Frontal cortex (tissue), 4 donors: ENCODE results near the gene SPEM3. TPM values are rescaled to one million over a fixed set of nuclear protein-coding genes. Genes with fewer than 3 reads are reported as not detected.
"Not testable (repeated sequence)": the region's sequence is repeated elsewhere in the genome, so short reads cannot be mapped to it uniquely, and the experiment has no call there.

Source experiments
- DNase-seq, 2 donors: peaks; one replicate each; pipeline ENCODE4 v3.0.0; 2012; ENCODE audit warnings: low spot score in 2 of 2
- FAIRE-seq: peaks from 2 replicates; lab custom pipeline; 2012; peaks lifted over from hg19 to GRCh38; lab: Jason Lieb, UNC
- total RNA-seq: library from RNA; depleted of rRNA; stranded (reverse); fragments of >200 nt; gene quantifications from one replicate; pipeline ENCODE4 v1.2.3, GENCODE V29; 2014
- donor health status: control.
- donor health status: control.
- donor health status: control.

Gene SPEM3
- total RNA-seq, 1 donor from 2014 or later, result not detected

DNA sequence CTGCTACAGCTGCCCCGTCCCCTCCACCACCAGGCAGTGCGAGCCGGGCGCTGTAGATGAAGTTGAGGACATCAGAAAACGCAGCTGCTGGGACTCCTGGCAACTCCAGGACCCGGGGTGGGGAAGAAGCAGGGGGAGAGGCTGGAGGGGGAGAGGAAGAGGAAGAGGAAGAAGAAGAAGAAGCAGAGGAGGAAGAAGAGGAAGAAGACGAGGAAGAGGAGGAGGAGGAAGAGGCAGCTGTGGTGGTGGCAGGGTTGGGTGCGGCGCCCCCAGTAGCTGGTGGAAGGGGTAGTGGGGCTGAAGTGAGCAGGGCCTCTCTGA is 37.6 kb downstream of the SPEM3 start:
- FAIRE-seq (no peak), DNase-seq (no peak)

DNA sequence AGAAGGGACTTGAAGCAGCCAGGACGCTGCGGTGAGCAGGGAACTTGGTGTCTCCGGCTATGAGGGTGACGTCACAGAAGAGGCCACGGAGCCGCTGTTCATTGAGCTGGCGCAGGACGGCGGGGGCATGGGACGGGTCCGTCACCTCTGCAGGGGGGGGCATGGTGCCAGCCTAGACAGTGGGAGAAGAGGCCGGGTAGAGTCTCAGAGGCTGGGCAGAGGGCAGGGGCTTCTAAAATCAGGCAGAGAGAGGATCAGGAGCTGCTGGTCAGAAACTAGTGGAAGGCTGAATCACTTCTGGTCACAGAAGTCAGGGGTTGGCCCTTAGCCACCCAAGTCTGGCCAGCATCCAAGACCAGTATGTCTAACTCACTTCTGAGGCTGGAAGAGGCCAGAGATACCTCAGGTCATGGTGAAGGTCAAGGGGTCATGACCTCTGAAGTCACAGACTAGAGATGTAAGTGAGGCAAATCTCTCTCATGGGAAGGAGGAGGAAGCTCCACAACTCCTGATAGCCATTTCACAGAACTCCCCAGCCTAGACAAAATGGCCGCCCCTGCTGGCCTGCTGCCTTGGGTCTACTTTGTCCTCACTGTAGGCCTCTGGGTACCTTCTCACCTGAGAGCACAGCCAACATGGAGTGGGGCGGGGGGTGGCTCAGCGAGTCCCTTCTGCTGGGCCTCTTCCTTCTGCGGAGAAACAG is 38.1 kb downstream of the SPEM3 start:
- peak in 1 of 2 donors; percentile 44 for DNase-seq
- FAIRE-seq, result no peak

DNA sequence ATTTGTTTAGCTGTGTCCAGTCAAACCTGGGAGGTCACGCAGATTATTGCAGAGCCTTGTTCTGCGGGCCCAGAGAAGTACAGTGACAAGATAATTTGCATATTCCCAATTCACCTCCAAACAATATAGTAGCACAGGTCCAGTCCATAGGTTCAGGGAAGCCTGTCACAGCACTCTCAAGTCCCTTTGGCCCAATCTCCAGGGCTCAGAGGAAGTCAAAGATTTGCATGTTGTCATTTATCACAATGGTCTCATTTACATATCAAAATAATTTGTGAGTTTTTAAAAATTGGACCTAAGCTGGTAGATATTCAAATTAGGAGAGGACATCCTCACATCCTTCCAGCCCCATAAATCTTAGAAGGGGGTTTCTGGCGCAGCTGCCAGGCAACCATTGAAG is 38.8 kb downstream of the SPEM3 start:
- FAIRE-seq, result no peak
- DNase-seq, result no peak

- FAIRE-seq, result no peak
- DNase-seq, result no peak
These were observed 39.6 kb downstream of the SPEM3 start for GRCh38 chr17:7468290-7468689.

DNA sequence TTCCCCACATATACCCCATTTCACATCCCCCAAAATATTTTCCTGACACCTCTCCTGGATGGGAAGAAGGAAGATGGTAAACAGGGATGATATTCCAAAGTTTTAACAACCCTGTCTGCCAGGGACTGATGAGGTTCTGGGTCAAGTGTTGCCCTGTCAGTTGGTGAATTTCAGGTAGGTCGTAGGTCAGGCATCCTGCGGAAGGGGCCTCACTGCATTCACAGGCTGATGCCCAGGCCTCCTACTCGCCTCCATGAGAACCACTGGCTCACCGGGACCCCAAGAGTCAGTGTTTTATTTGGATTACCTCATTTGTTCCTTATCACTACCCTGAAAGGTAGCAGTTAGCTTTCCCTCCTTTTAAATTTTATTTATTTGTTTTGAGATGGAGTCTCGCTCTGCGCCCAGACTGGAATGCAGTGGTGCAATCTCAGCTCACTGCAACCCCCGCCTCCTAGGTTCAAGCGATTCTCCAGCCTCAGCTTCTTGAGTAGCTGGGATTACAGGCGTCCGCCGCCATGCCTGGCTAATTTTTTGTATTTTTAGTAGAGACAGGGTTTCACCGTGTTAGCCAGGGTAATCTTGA is 40.2 kb downstream of the SPEM3 start:
- FAIRE-seq (no peak), DNase-seq (no peak)

GRCh38 chr17:7469843-7470242 is 41.2 kb downstream of the SPEM3 start:
- not testable (repeated sequence) for DNase-seq, FAIRE-seq

GRCh38 chr17:7470457-7470973 is 41.9 kb downstream of the SPEM3 start:
- FAIRE-seq, DNase-seq: not testable (repeated sequence)

GRCh38 chr17:7471729-7472128 is 43.1 kb downstream of the SPEM3 start:
- DNase-seq (no peak), FAIRE-seq (no peak)

- not testable (repeated sequence) for DNase-seq, FAIRE-seq
These were observed 46.1 kb downstream of the SPEM3 start for GRCh38 chr17:7474767-7475166.

- DNase-seq, result peak in 1 of 2 donors; percentile 11
- FAIRE-seq, result no peak
These were observed 47.2 kb downstream of the SPEM3 start for GRCh38 chr17:7475764-7476422.

DNA sequence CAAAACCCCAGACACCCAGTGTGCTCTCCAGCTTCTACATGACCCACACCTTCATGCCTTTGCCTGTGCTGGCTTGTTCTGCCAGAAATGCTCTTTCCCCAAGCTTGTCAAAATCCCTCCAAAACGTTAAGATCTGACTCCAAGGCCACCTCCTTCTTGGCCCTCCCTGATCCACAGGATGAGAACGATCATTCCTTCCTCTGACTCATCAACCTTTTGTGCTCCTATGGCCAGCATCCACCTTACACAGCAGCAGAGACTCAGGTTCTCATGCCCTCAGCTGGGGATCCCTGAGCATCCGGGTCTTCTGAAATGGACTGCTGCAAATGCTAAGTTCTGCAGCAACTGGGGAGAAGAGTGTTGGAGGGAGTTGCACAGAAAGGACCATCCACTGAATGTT is 47.8 kb downstream of the SPEM3 start:
- FAIRE-seq (no peak), DNase-seq (no peak)

DNA sequence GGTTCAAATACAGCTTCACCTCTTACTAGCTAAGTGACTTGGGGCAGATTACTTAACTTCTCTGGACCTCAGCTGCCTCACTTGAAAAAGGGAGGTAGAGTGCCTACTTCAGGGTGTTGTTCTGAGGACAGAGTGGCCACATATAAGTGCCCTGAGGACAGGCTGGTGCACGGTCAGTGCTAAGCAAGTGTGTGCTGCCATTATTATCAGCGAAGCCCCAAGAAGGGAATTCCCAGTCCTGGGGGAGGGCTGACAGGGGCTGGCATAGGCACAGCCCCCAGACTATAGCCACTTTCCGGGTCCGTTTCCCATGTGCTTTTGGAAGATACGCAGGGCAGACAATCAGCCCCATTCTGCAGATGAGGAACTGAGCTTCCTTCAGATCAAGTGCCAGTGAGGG is 48.3 kb downstream of the SPEM3 start:
- DNase-seq (no peak), FAIRE-seq (no peak)

- peak in 1 of 2 donors; percentile 58 for DNase-seq
- FAIRE-seq, result no peak
These were observed 49.0 kb downstream of the SPEM3 start for GRCh38 chr17:7477392-7478275.

GRCh38 chr17:7478276-7479212 is 49.9 kb downstream of the SPEM3 start:
- FAIRE-seq (no peak), DNase-seq (peak; percentile 75 to 82)

DNA sequence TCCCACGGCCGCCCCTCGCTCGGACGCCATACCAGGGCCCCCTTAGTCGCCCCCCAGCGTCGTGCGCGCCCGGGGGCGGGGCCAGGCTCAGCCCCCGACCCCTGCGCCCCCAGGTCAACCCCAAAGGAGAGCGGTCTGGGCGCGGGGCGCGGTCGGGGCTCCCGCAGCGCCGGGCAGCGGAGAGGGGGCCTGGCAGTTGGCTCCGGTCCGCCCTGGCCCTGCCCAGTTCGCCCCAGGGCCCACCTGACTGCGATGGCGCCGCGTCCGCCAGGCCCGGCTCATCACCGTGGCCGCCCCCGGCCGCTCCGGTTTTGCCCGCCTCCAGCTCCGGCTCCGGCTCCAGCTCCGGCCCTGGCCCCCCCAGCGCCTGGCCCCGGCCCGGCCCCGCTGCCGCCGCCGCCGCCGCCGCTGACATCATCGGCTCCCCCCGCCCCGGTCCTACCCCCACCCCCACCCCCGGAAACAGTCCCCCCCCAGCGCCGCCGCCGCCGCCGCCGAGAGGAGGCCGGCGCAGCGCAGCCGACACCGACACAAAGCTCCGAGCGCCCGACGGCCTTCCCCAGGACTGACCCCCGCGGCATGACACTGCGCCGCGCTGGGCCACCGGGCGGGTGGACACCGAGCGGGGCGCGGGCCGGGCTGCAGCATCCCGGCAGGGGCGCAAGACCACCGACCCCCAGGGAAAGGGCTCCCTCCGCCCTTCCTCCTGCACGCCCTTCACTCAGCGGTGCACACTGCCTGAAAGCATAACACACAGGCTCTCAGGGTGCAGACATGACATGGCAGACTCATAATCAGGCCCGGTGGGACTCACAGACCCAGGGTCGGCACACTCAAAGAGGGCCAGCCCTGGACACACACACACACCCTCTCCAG is 50.8 kb downstream of the SPEM3 start, which contains the start of gene ZBTB4:
ZBTB4 (minus strand) TSS at position 419 of the 876 bp plus-strand sequence. CDS start 12,830 bp downstream, outside the sequence.
- DNase-seq (peak; percentile 84 to 85), FAIRE-seq (no peak)

- no peak for DNase-seq
- no peak for FAIRE-seq
These were observed 51.4 kb downstream of the SPEM3 start for GRCh38 chr17:7480089-7480384.

- not testable (repeated sequence) for DNase-seq, FAIRE-seq
These were observed 52.6 kb downstream of the SPEM3 start, which contains the start of gene SLC35G6 for GRCh38 chr17:7481275-7481674. TSS of gene SLC35G6 (plus strand) at chr17:7481446. CDS start at chr17:7481517, 71 bp downstream.
